ENCODE measurements around the gene FOXN3. TPM values are rescaled to one million over a fixed set of nuclear protein-coding genes. Genes with fewer than 3 reads are reported as not detected.
A peak's percentile ranks its signal among the peaks of the same experiment; 100 is the strongest.

Gene FOXN3
- polyA plus RNA-seq, 1 experiment = 46.5 TPM

DNA sequence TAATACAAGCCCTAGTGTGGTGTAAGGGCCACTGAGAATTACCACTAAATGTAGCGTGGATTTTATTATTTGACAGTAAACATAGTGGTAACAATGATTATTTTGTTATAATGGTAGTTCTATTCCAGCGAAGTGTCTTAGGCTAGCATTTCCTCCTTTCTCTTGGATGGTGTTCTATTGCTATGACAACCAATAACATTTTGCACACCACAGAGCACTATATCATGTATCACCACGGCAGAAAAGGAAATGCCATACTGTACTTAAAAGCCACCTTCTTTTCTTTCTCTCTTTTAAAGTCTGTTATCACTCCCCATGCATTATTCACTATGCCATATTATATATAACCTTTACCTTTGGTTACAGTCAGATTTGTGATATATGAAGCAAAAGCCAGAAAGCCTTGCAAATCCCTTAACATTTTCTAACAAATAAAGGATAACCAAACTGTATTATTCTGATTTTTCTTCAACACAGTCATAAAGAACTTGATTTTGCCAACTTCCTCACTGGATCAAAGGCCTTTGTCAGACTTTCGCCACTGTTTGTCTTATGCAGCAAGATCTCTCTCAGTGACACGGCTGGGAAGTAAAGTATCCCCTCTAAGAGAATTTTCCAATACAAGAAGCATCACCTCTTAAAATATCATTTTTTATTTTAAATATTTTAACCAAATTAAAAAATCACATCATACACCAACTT lies 195.8 kb downstream of the FOXN3 start:
- Histone ChIP-seq H3K27ac (ENCODE audit: low read depth, low read length) (no peak overlapping the region), H3K9me3 (ENCODE audit: control insufficient read depth, insufficient read depth, low read length) (no peaks in the 10 kb centered on the region), H3K27me3 (ENCODE audit: control insufficient read depth, insufficient read depth, low read length) (no peaks in the 10 kb centered on the region), H3K4me3 (ENCODE audit: low read depth, low read length) (no peak overlapping the region)
- TF ChIP-seq, protein P1, sequence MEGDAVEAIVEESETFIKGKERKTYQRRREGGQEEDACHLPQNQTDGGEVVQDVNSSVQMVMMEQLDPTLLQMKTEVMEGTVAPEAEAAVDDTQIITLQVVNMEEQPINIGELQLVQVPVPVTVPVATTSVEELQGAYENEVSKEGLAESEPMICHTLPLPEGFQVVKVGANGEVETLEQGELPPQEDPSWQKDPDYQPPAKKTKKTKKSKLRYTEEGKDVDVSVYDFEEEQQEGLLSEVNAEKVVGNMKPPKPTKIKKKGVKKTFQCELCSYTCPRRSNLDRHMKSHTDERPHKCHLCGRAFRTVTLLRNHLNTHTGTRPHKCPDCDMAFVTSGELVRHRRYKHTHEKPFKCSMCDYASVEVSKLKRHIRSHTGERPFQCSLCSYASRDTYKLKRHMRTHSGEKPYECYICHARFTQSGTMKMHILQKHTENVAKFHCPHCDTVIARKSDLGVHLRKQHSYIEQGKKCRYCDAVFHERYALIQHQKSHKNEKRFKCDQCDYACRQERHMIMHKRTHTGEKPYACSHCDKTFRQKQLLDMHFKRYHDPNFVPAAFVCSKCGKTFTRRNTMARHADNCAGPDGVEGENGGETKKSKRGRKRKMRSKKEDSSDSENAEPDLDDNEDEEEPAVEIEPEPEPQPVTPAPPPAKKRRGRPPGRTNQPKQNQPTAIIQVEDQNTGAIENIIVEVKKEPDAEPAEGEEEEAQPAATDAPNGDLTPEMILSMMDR (IDR thresholded peaks at IDR 0.05; ENCODE audit: low read depth, low read length) = no peak
- DNase-seq (ENCODE audit: low read depth, low spot score) = peak; percentile 20
- ChIA-PET CTCF (interaction anchor here (0.6 kb wide), 1 partner anchor 162 kb away, joined by 3 read pairs; no protein-coding TSS in a partner anchor), POLR2A (no interaction called here)

DNA sequence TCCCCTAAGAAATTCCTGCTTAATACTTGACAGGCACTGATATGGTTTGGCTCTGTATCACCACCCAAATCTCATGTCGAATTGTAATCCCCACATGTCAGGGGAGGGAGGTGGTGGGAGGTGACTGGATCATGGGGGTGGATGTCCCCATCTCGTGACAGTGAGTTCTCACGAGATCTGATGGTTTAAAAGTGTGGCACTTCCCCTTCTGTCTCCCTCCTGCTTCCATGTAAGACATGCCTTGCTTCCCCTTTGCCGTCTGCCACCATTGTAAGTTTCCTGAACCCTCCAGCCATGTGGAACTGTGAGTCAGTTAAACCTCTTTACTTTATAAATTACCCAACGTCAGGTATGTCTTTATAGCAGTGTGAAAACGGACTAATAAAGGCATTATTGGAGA lies 198.0 kb downstream of the FOXN3 start:
- no peak overlapping the region for H3K27ac ChIP-seq (ENCODE audit: low read depth, low read length)
- H3K9me3 ChIP-seq (ENCODE audit: control insufficient read depth, insufficient read depth, low read length) = no peaks in the 10 kb centered on the region
- no peaks in the 10 kb centered on the region for H3K27me3 ChIP-seq (ENCODE audit: control insufficient read depth, insufficient read depth, low read length)
- DNase-seq (ENCODE audit: low read depth, low spot score) = no peak
- POLR2A ChIA-PET = no interaction called here
- H3K4me3 ChIP-seq (ENCODE audit: low read depth, low read length) = no peak overlapping the region
- TF ChIP-seq, protein P1 (IDR thresholded peaks at IDR 0.05; ENCODE audit: low read depth, low read length) = no peak
- CTCF ChIA-PET = no interaction called here

DNA sequence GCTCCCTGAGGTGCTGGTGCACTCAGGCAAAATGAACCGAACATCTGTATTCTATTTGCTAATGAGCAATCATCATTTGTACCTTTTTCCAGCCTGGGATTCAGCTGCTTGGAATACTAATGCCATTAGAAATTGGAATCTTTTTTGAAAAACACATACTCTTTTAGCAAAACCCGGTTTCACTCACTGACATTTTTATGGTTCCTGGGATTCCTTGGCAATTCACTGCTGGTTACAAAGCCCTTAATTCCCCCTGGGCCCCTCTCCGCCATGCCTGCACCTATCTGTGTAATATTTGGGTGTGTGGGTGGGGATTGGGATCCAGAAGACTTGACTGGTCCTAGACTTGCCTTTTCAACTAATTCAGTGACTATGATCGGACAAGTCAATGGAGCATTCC lies 199.1 kb downstream of the FOXN3 start:
- ChIA-PET POLR2A (no interaction called here), CTCF (no interaction called here)
- no peak for DNase-seq (ENCODE audit: low read depth, low spot score)

DNA sequence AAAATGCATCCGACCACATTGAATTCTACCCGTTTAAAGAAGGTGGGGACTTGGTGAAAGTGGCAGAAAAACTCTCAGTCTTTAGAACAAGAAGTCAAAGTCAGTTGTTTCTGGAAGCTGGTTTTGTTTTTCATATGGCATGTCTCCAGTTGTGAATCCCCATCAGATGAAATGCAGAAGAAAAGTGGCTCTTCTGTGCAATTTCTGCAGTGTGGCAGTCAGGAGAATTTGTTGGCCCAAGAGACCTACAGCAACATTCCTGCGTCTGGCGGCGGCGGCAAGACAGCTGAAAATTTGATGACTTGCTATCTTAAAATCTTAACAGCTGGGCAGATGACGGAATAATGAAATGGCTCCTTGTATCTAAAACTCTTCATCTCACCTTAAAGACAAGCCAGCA lies 201.5 kb downstream of the FOXN3 start:
- no peak overlapping the region for H3K27ac ChIP-seq (ENCODE audit: low read depth, low read length)
- TF ChIP-seq, protein P1 (IDR thresholded peaks at IDR 0.05; ENCODE audit: low read depth, low read length) = no peak
- ChIA-PET POLR2A (no interaction called here), CTCF (no interaction called here)
- no peaks in the 10 kb centered on the region for H3K27me3 ChIP-seq (ENCODE audit: control insufficient read depth, insufficient read depth, low read length)
- no peak overlapping the region for H3K4me3 ChIP-seq (ENCODE audit: low read depth, low read length)
- DNase-seq (ENCODE audit: low read depth, low spot score) = no peak
- H3K9me3 ChIP-seq (ENCODE audit: control insufficient read depth, insufficient read depth, low read length) = no peaks in the 10 kb centered on the region

More for the DNA sequence above, 199.1 kb downstream of the FOXN3 start:
- H3K4me3 ChIP-seq (ENCODE audit: low read depth, low read length) = no peak overlapping the region
- no peaks in the 10 kb centered on the region for H3K9me3 ChIP-seq (ENCODE audit: control insufficient read depth, insufficient read depth, low read length)
- TF ChIP-seq, protein P1 (IDR thresholded peaks at IDR 0.05; ENCODE audit: low read depth, low read length) = no peak
- H3K27me3 ChIP-seq (ENCODE audit: control insufficient read depth, insufficient read depth, low read length) = no peaks in the 10 kb centered on the region
- no peak overlapping the region for H3K27ac ChIP-seq (ENCODE audit: low read depth, low read length)

DNA sequence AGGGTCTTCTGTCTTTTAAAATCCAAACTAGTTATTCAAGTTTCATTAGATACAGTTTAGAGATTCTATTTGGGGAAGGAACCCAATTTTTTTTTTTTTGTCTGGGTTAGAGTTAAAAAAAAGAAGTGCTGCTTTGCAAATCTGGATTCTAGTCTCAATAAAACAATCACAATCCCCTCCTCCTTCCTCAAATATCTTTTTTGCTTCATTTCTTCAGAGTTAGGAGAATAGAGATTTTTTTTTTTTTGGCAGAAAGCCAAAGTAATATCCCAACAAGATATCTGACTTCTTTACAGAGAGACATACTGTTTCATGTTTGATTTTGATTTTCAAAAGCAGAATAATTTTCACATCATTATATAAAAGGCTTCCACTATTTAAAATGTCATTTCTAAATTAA lies 201.9 kb downstream of the FOXN3 start:
- Histone ChIP-seq H3K27me3 (ENCODE audit: control insufficient read depth, insufficient read depth, low read length) (no peaks in the 10 kb centered on the region), H3K27ac (ENCODE audit: low read depth, low read length) (no peak overlapping the region), H3K4me3 (ENCODE audit: low read depth, low read length) (no peak overlapping the region), H3K9me3 (ENCODE audit: control insufficient read depth, insufficient read depth, low read length) (no peaks in the 10 kb centered on the region)
- CTCF ChIA-PET = interaction anchor here (0.6 kb wide), 1 partner anchor 68 kb away, joined by 7 read pairs; no protein-coding TSS in a partner anchor
- DNase-seq (ENCODE audit: low read depth, low spot score) = no peak
- TF ChIP-seq, protein P1 (IDR thresholded peaks at IDR 0.05; ENCODE audit: low read depth, low read length) = no peak
- POLR2A ChIA-PET = no interaction called here
